Osteoblast (primary cell): ENCODE results near the gene NPTXR. TPM values are rescaled to one million over a fixed set of nuclear protein-coding genes. Genes with fewer than 3 reads are reported as not detected.

Experiments used
- DNase-seq: peaks from one replicate; pipeline ENCODE4 v3.0.0; 2011; ENCODE audit warnings: low spot score, mixed read lengths; ENCODE audit not compliant: insufficient read length; ENCODE audit errors: missing footprints
- H2AFZ ChIP-seq: 2 replicates; pipeline ENCODE4 v1.6.0; 2011; ENCODE audit warnings: mild to moderate bottlenecking, low read length
- H3K27ac ChIP-seq: 2 replicates; pipeline ENCODE4 v1.5.1; 2011; ENCODE audit warnings: mild to moderate bottlenecking, low read depth, low read length, moderate library complexity
- H3K27me3 ChIP-seq: 2 replicates; pipeline ENCODE4 v1.6.0; 2012; ENCODE audit warnings: mild to moderate bottlenecking, control low read depth, inconsistent platforms, low read length, moderate library complexity; ENCODE audit not compliant: insufficient read depth
- H3K36me3 ChIP-seq: 2 replicates; pipeline ENCODE4 v1.5.1; 2011; ENCODE audit warnings: mild to moderate bottlenecking, low read length, control low read depth, moderate library complexity; ENCODE audit not compliant: insufficient read depth
- H3K4me1 ChIP-seq: 2 replicates; pipeline ENCODE4 v1.5.1; 2011; ENCODE audit warnings: mild to moderate bottlenecking, low read length, control low read depth, moderate library complexity; ENCODE audit not compliant: insufficient read depth
- H3K4me2 ChIP-seq: 2 replicates; pipeline ENCODE4 v1.6.0; 2011; ENCODE audit warnings: mild to moderate bottlenecking, low read length; ENCODE audit not compliant: insufficient read depth
- H3K4me3 ChIP-seq: fragments of 200-600 bp; sonication (generic); 3 replicates; pipeline ENCODE4 v1.5.1; 2012; ENCODE audit warnings: mild to moderate bottlenecking, low read length, inconsistent platforms; ENCODE audit not compliant: insufficient read depth
- H3K79me2 ChIP-seq: 2 replicates; pipeline ENCODE4 v1.6.0; 2012; ENCODE audit warnings: mild to moderate bottlenecking, low read length, control low read depth, inconsistent platforms; ENCODE audit not compliant: insufficient read depth
- H3K9me3 ChIP-seq: 2 replicates; pipeline ENCODE4 v1.5.1; 2011; ENCODE audit warnings: low read depth, low read length, control low read depth
- H4K20me1 ChIP-seq: 2 replicates; pipeline ENCODE4 v1.6.0; 2012; ENCODE audit warnings: mild to moderate bottlenecking, low read length, control low read depth; ENCODE audit not compliant: insufficient read depth
- total RNA-seq: library from RNA; depleted of rRNA; stranded (reverse); fragments of >200 nt; gene quantifications from 2 replicates; pipeline ENCODE4 v1.2.3, GENCODE V29; 2012
- TF ChIP-seq, protein P1 (sequence below): IDR thresholded peaks from 2 replicates; pipeline ENCODE4 v1.5.1; 2011; ENCODE audit warnings: mild to moderate bottlenecking, low read depth, low read length, moderate library complexity; ENCODE audit errors: extremely low read depth

The NPTXR gene
- total RNA-seq, 1 donor = 0.72 TPM

DNA sequence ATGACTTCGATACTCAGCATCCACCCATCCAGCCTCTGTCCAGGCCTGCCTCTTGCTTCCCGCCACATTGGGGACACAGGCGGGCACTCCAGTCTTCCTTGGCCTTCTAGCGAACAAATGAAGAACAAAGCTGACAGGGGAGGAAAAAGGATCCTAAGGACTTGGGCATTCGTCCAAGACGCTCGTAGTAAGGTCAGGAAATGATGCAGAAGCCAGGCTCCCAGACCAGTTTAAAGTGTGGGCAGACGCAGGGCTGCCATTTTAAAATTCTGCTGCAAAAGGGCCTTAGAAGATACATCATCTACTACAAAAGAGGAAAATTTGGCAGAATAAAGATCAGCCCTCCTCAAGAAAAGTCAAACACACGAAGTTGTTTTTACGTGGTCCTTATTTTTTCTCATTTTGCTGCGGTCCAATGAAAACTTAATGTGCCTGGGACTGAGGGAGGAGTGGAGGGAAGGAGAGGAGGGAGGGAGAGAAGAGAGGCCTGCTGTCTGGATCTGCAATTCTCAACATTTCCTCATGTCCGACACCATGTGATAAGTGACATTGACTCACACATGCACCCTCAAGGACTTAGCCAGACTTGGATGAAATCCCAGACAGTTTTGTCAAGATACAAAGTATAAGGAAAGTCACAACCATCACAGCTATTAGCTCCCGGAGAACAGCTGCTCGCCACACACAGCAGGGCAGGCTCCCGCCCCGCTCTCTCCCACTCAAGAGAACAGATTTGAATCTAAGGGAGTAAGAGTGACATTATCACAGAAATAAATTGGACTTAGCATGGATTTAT is 55.6 kb downstream of the NPTXR start:
- peaks cover 47% of the 10 kb centered on the region for H3K4me1 ChIP-seq
- H3K79me2 ChIP-seq = peaks cover 19% of the 10 kb centered on the region
- no peaks in the 10 kb centered on the region for H3K27me3 ChIP-seq
- peak; percentile 87 for DNase-seq
- H3K4me2 ChIP-seq = peak overlapping the region; percentile 29
- H3K9me3 ChIP-seq = no peaks in the 10 kb centered on the region
- H3K4me3 ChIP-seq = no peak overlapping the region
- peaks cover 13% of the 10 kb centered on the region for H3K36me3 ChIP-seq
- TF ChIP-seq, protein P1, sequence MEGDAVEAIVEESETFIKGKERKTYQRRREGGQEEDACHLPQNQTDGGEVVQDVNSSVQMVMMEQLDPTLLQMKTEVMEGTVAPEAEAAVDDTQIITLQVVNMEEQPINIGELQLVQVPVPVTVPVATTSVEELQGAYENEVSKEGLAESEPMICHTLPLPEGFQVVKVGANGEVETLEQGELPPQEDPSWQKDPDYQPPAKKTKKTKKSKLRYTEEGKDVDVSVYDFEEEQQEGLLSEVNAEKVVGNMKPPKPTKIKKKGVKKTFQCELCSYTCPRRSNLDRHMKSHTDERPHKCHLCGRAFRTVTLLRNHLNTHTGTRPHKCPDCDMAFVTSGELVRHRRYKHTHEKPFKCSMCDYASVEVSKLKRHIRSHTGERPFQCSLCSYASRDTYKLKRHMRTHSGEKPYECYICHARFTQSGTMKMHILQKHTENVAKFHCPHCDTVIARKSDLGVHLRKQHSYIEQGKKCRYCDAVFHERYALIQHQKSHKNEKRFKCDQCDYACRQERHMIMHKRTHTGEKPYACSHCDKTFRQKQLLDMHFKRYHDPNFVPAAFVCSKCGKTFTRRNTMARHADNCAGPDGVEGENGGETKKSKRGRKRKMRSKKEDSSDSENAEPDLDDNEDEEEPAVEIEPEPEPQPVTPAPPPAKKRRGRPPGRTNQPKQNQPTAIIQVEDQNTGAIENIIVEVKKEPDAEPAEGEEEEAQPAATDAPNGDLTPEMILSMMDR = no peak
- peak overlapping the region; percentile 46 for H3K27ac ChIP-seq
- H2AFZ ChIP-seq = peak overlapping the region; percentile 2
- H4K20me1 ChIP-seq = peaks cover 8% of the 10 kb centered on the region

DNA sequence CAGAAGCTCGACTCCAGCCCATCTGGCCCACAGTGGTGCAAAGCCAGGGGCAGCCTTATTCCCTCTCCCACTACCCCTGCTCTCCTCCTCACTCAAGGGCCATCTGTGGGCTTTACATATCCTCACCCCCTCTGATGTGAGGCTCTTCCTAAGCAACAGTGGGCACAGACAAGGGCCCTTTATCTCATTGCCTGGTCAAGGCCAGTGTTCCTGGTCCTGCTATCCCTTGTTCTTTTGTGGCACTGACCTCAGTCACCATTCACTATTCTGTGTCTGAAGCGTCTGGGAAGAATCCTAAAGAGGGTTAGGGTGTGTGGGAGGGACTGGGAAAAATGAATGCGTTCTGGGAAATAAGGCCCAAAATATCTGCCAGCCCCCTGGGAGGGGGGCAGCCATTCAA is 57.2 kb downstream of the NPTXR start:
- Histone ChIP-seq H3K9me3 (no peaks in the 10 kb centered on the region), H3K36me3 (peaks cover 13% of the 10 kb centered on the region), H2AFZ (no peak overlapping the region), H3K4me2 (no peak overlapping the region), H3K27me3 (no peaks in the 10 kb centered on the region), H3K27ac (peak overlapping the region; percentile 81), H4K20me1 (peaks cover 10% of the 10 kb centered on the region), H3K4me1 (peaks cover 53% of the 10 kb centered on the region), H3K79me2 (peaks cover 10% of the 10 kb centered on the region), H3K4me3 (no peak overlapping the region)
- TF ChIP-seq, protein P1 = no peak
- DNase-seq = no peak

DNA sequence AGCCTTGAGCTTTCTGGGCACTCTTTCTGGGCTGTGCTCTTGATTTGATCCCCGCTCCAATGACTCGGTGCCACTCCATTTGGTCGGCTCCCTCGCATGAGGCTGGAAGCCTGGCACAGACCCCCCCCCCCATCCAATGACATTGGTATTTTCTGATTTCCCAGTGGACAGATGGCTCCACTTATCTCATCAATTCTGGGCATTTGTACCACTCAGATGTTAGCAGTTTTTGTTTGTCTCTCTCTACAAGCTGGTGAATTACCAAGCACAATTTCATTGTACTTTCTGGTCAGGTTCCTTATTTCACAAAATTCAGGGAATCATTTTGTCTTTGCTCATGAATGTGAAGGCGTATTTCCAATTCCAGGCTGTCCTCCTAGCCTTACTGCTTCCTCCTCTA is 59.0 kb downstream of the NPTXR start:
- Histone ChIP-seq H4K20me1 (peaks cover 10% of the 10 kb centered on the region), H2AFZ (no peak overlapping the region), H3K36me3 (peaks cover 14% of the 10 kb centered on the region), H3K4me3 (no peak overlapping the region), H3K27me3 (no peaks in the 10 kb centered on the region), H3K4me2 (no peak overlapping the region), H3K27ac (peak overlapping the region; percentile 81), H3K79me2 (peaks cover 10% of the 10 kb centered on the region), H3K4me1 (peaks cover 53% of the 10 kb centered on the region), H3K9me3 (no peaks in the 10 kb centered on the region)
- DNase-seq = no peak
- TF ChIP-seq, protein P1 = no peak

DNA sequence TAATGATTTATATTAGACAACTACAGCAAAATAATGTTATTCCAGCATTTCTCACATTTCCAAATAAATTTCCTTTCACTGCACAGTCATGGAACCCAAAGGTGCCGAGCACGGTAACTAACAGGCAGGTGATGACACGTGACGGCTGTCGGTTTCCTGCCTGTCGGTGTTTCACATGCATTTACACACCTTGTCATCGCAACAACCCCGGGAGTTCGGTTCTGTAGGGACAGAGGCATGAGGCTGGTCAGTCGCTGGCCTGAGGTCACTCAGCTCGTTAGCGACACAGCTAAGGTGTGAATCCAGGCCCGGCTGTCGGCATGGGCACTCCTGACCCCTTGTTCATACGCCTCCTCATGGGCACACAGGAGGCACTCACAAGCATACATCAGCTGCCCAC is 59.8 kb downstream of the NPTXR start:
- TF ChIP-seq, protein P1 = no peak
- Histone ChIP-seq H3K4me1 (peaks cover 53% of the 10 kb centered on the region), H3K27ac (no peak overlapping the region), H3K79me2 (peaks cover 10% of the 10 kb centered on the region), H3K27me3 (no peaks in the 10 kb centered on the region), H3K36me3 (peaks cover 15% of the 10 kb centered on the region), H3K4me3 (no peak overlapping the region), H4K20me1 (peaks cover 10% of the 10 kb centered on the region), H2AFZ (no peak overlapping the region), H3K9me3 (no peaks in the 10 kb centered on the region), H3K4me2 (no peak overlapping the region)
- DNase-seq = no peak
